Mesodermal cell (in vitro differentiated cells): ENCODE results near the gene CISH.

Source experiments
- H3K27ac ChIP-seq: 2 replicates; pipeline ENCODE4 v1.7.0; 2013; ENCODE audit warnings: mild to moderate bottlenecking, low read depth, low read length, moderate library complexity; ENCODE audit not compliant: severe bottlenecking
- H3K36me3 ChIP-seq: 2 replicates; pipeline ENCODE4 v1.7.1; 2013; ENCODE audit warnings: mild to moderate bottlenecking, low read length, moderate library complexity; ENCODE audit not compliant: control insufficient read depth, insufficient read depth
- H3K4me1 ChIP-seq: one replicate; pipeline ENCODE4 v1.7.1; 2013; ENCODE audit warnings: mild to moderate bottlenecking, low read length; ENCODE audit not compliant: insufficient read depth, control insufficient read depth, poor library complexity, severe bottlenecking
- H3K4me3 ChIP-seq: 2 replicates; pipeline ENCODE4 v1.7.0; 2013; ENCODE audit warnings: low read length, control low read depth, mild to moderate bottlenecking; ENCODE audit not compliant: insufficient read depth, poor library complexity, severe bottlenecking; ENCODE audit errors: extremely low read depth
- H3K9me3 ChIP-seq: 2 replicates; pipeline ENCODE4 v1.7.1; 2013; ENCODE audit warnings: mild to moderate bottlenecking, low read length, moderate library complexity; ENCODE audit not compliant: control insufficient read depth
- WGBS, 2 experiments: methylation state at CpG; one replicate each; pipeline ENCODE4 v1.1.5; 2013; ENCODE audit warnings: missing lambda C conversion rate in 2 of 2; ENCODE audit not compliant: insufficient coverage in 2 of 2; 5-methylcytosine and 5-hydroxymethylcytosine counted together

Gene CISH

DNA sequence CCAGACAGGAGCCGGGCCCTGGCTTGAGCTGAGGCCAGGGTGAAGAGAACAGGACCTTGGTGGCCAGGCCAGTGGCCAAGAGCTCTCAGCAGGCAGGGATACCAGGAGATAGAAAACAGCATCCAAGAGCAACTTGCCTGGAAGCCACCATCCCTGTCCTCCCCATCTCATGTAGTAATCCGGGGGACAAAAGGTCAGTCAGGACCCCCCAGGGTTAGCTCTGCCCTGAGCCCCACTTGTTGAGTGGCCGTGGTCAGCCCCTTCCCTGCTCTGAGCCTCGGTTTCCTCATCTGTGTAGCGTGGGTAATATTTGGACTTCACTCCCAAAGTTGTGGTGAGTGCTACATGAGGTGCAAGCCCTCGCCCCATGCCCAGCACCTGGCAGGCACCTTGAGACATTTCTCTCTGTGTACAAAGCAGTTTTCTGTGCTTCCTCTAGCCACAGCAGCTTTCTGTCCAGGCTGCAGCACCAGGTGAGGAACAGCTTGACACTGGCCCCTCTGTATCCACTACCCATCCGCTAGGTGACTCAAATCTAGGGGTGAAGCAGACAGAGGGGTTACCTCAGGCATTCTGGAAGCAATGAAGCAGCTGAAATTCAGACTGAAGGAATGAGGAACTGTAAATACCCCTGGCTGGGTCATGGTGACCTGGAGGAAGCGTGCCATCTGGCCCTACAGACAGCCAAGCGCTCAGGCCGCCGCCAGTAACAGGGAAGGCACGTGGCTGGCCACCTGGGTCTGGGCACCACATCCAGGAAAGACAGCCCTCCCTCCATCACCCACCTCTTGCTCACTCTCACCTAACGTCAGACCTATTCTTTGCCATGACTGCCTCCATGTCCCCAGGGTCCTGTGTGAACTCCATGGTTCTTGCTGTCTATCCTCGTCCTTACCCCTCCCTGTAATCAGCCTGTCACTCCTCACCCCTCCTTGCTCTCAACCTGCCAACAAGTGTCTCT, 6.7 kb downstream of the CISH start:
- no peak overlapping the region for H3K4me3 ChIP-seq
- no peak overlapping the region for H3K27ac ChIP-seq
- no peaks in the 10 kb centered on the region for H3K9me3 ChIP-seq
- H3K36me3 ChIP-seq, result peaks cover 3% of the 10 kb centered on the region
- H3K4me1 ChIP-seq, result peaks cover 8% of the 10 kb centered on the region
- WGBS, 2 experiments, result 86 to 92% methylated on average over 13 to 14 of the region's 14 CpGs

DNA sequence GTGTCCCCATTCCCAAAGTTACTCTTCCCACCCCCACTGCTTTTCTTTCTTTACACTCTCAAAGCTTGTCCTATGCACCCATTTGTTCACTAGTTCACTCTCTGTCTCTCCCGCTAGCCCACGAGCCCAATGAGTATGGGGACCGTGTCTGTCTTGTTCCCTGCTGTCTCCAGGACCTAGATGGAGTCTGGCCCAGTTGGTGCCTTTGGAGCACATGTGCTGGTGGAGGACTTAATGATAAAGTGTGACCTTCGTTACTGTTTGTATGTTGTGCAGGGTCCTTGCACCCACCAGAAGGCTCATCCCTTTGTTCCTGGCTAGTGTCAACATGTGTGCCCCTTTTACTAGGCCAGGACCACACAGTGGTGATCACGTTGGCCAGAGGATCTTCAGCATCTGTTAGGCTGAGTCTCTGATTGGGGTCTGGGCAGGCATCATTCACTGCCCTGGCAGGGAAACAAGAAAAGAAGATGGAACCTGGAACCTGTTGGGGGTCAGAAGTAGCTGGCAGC, 7.4 kb downstream of the CISH start:
- no peak overlapping the region for H3K27ac ChIP-seq
- peaks cover 3% of the 10 kb centered on the region for H3K36me3 ChIP-seq
- 91 to 92% methylated on average over 5 of the region's 5 CpGs for WGBS, 2 experiments
- no peak overlapping the region for H3K4me3 ChIP-seq
- no peaks in the 10 kb centered on the region for H3K9me3 ChIP-seq
- H3K4me1 ChIP-seq, result peaks cover 8% of the 10 kb centered on the region

DNA sequence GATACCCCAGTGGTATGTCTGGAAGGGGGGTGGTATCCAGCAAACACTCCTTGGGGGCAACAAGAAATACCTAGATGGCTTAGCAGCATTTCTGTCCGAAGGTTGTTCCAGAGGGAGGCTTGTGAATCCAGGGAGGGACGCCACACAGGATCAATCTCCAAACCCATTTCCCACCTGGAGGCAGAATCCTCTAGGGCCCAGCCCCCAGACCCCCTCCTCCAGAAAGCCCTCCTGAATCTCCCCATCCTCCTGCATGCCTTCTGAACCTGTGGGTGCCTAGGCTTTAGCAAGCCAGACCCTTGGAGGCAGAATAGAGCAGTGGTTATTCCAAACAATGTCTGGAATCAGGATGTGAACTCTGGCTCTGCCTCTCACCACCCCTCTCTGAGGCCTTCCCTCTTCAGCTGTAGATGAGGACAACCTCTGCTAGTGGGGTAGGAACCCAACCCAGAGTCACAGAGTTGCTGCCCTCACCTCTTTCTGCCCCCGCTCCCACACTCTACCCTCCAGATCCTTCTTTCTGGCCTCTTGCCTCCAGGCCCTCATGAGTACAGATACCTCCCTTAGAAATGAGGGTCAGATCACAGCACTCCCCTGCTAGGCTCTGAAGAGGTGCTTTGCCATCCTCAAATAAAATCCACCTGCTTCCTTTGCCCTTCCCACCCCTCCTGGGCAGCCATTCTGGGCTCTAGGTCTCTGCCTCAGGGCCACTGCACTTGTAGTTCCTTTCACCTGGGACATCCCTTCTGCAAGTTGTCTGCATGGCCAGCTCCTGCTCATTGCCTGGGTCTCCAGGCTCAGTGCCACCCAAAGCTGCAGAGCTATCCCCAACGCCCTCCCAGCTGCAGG, 8.1 kb downstream of the CISH start:
- H3K9me3 ChIP-seq, result no peaks in the 10 kb centered on the region
- peaks cover 3% of the 10 kb centered on the region for H3K36me3 ChIP-seq
- 69 to 80% methylated on average over 2 to 3 of the region's 4 CpGs for WGBS, 2 experiments
- peaks cover 8% of the 10 kb centered on the region for H3K4me1 ChIP-seq
- no peak overlapping the region for H3K27ac ChIP-seq
- H3K4me3 ChIP-seq, result no peak overlapping the region

DNA sequence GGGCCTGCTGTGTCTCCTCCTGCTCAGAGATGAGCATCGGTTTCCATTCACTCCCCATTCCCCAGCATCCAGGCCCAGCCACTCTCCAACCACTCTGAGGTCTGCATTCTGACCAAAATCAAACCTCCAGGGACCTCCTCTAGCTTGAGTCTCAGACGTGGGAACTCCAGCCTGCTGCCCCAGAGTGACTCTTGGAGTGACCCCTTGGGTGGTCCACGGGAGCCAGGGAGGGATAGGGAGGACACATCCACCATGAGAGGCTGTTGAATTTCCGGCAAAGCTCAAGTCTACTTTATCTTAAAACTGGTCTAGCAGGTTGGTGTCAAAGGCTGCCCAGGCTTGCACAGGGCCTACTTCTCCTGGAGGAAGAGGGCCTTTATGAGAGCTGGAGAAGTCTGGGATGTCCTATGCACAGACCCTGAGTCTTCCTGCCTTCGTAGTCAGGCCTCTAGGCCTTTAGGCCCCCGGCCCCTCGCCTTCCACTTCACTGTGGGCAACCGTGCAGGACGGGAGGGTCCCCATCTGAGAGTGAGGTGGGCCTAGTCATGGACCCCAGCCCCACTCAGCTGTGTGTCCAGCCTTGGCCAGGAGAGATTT, 8.9 kb downstream of the CISH start:
- Histone ChIP-seq H3K9me3 (no peaks in the 10 kb centered on the region), H3K36me3 (no peaks in the 10 kb centered on the region), H3K27ac (no peak overlapping the region), H3K4me1 (peaks cover 8% of the 10 kb centered on the region), H3K4me3 (no peak overlapping the region)
- 90 to 92% methylated on average over 8 to 9 of the region's 9 CpGs for WGBS, 2 experiments

DNA sequence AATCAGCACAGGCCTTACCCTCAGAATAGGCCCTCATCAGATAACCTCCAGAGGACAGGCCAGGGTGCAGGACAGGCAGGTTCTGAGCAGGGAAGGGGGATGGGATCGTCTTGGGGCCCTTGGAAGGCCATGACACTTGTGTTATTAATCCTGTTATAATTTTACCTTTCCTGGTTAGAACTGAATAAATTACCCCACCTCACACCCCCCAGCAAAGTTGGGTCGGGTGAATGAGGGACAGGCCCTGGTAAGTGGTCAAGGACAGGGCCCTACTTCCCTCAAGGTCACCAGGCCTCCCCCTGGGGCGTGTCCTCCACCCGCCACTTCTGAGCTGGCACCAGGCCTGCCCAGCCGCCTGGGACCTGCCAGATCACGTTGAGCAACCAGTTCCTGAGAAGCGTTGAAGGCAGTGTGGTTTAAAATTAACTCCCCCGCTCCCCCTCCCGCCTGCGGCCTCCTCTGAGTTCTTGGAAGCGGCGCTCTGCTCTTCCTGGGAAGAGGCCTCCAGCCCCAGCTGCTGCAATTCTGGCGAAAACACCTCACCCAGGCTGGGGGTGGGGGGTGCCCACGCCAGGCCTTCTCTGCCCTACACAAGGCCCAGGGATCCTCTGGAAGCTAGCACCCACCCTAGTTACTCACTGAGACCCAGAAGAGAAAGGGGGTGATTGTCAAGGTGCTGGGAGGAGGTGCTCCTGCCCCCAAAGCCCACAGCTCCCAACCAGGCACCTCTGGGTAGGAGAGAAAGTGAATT, 10.6 kb downstream of the CISH start:
- Histone ChIP-seq H3K4me3 (no peak overlapping the region), H3K27ac (peak overlapping the region; percentile 77), H3K4me1 (peaks cover 8% of the 10 kb centered on the region), H3K9me3 (no peaks in the 10 kb centered on the region), H3K36me3 (no peaks in the 10 kb centered on the region)
- WGBS, 2 experiments, result 82 to 86% methylated on average over 11 of the region's 14 CpGs

DNA sequence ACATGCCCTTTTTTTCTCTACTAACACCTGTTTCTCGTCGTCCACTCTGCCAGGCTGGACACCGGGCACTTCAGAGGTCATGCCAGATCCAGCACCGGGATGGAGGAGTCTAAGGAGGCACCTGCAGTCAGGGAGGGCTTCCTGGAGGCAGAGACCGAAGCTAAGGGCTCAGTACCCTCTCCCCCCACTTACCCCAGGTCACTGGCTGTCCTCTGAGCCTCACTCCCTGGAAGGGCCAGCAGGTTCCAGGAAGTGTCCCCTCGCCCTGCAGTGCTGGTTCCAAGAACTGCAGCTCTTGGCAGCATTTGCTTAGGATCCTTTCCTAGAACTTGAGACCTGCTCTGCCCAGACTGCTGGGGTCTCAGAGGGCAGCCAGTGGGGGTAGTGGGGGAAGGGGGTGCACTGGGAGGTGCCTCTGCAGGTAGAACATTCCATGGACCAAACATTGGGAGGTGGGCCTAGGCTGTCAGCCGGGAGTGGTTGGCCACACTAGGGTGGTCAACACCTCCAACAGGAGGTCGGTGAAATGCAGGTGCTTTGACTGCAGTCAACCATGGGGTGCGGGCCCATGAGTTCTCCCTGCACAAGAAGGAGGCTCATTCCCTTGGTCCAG, 11.3 kb downstream of the CISH start:
- 93% methylated on average over 8 to 9 of the region's 9 CpGs for WGBS, 2 experiments
- H3K27ac ChIP-seq, result no peak overlapping the region
- H3K36me3 ChIP-seq, result no peaks in the 10 kb centered on the region

DNA sequence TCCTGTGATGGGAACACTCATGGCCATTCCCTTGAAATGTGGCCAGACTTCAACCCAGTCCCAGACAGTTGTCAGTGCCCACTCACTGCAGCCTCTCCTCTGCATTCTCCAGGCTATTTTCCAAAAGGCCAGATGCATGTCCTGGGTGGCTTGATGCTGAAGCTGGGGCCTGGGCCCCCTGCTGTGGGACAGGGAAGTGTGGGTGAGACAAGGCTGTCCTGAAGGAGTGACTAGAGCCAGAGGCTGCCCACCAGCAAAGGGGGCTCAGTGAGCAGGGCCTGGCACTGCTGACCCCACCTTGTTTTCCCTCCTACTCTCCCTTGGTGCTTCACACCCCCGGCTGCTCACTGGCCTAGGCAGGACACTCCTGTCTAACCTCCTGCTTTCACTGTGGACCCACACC, 11.9 kb downstream of the CISH start:
- no peak overlapping the region for H3K27ac ChIP-seq
- no peak overlapping the region for H3K4me3 ChIP-seq
- no peaks in the 10 kb centered on the region for H3K36me3 ChIP-seq
- peaks cover 8% of the 10 kb centered on the region for H3K4me1 ChIP-seq
- 67 to 87% methylated on average over 1 of the region's 1 CpG for whole genome bisulfite sequencing, 2 experiments
- H3K9me3 ChIP-seq, result no peaks in the 10 kb centered on the region

More for the DNA sequence above, 11.3 kb downstream of the CISH start:
- peaks cover 8% of the 10 kb centered on the region for H3K4me1 ChIP-seq
- H3K4me3 ChIP-seq, result no peak overlapping the region
- no peaks in the 10 kb centered on the region for H3K9me3 ChIP-seq

DNA sequence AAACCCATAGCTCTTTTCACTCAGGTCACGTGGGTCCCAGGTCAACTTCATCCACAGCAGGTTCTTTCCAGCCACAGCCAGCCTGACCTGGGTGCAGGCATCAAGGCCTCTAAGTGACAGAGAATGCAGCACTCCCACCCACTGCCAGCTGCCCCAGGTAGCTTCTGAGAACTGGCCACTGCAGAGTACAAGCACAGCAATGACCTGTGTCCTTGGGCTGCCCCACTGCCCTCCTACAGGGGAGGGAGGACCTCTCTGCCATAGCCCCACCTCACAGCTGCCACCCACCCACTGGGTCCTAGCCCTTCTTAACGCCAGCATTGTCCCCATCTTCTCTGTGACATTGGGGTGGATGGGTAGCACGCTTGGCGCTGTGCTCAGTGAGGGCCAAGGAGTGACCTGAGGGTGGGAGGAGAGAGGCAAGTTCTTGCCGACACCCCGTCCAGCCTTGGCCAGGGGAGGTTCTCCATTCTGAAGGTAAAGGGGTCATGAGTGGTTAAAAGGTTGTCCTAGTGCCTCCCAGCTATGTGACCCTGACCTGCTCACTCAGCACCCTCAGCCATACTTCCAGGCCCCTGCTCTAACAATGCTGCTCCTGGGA, 12.4 kb downstream of the CISH start:
- no peaks in the 10 kb centered on the region for H3K9me3 ChIP-seq
- no peak overlapping the region for H3K4me3 ChIP-seq
- 80 to 91% methylated on average over 2 to 3 of the region's 6 CpGs for WGBS, 2 experiments
- H3K36me3 ChIP-seq, result no peaks in the 10 kb centered on the region
- H3K27ac ChIP-seq, result no peak overlapping the region
- H3K4me1 ChIP-seq, result peaks cover 8% of the 10 kb centered on the region

DNA sequence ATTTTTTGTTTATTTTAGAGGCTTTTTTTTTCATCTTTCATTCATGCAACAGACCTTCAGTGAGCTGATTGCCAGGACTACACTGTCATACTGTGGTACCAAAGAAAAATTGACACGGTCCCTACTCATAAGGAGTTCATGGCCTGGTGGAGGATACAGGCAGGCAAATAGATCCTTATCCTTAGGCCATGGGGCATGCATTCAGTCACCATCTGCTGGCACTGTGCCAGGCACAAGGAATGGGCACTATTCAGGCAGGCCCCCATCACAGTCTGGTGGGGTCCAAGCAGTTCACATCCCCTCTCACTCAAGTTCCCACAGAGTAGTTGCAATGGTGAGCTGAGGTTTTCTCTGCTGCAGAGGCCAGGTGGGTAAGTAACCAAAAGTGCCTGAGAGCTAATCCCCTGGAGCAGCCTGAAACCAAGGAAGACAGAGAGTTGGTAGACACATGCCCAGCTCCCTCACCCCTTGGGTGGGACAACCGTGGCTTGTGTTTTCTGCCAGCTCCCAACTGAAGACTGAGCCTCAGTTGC, 17.3 kb downstream of the CISH start:
- no peak overlapping the region for H3K4me3 ChIP-seq
- H3K36me3 ChIP-seq, result no peaks in the 10 kb centered on the region
- WGBS, 2 experiments, result 86 to 88% methylated on average over 1 of the region's 2 CpGs
- no peak overlapping the region for H3K27ac ChIP-seq
- H3K4me1 ChIP-seq, result no peaks in the 10 kb centered on the region
- no peaks in the 10 kb centered on the region for H3K9me3 ChIP-seq
